ENCODE results near the gene SERGEF.

DNA sequence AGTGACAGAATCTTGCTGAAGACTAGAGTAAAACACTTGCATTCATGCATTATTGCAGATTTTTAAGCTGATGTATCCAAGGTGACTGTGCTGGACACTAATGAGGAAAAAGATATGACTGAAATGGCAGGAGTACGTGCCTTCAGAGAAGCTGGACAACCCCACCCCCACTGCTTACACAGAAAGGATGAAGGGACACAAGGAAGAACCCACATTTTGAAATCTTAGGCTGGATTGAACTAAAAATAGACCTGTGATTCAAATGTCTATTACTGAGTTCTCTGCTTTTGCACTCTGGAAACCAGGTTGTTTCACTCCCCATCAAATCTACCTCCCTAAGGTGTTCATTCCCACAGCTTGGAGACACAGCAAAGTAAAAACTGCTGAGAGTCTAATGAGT is 161.2 kb downstream of the SERGEF start:
- TF ChIP-seq EZH2 (IDR thresholded peaks at IDR 0.05; ENCODE audit: borderline replicate concordance, low read length): no peak
- TF ChIP-seq, protein P1, sequence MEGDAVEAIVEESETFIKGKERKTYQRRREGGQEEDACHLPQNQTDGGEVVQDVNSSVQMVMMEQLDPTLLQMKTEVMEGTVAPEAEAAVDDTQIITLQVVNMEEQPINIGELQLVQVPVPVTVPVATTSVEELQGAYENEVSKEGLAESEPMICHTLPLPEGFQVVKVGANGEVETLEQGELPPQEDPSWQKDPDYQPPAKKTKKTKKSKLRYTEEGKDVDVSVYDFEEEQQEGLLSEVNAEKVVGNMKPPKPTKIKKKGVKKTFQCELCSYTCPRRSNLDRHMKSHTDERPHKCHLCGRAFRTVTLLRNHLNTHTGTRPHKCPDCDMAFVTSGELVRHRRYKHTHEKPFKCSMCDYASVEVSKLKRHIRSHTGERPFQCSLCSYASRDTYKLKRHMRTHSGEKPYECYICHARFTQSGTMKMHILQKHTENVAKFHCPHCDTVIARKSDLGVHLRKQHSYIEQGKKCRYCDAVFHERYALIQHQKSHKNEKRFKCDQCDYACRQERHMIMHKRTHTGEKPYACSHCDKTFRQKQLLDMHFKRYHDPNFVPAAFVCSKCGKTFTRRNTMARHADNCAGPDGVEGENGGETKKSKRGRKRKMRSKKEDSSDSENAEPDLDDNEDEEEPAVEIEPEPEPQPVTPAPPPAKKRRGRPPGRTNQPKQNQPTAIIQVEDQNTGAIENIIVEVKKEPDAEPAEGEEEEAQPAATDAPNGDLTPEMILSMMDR (conservative IDR thresholded peaks at IDR 0.05 in 1 of 2, IDR thresholded peaks at IDR 0.05 in 1 of 2; ENCODE audit: extremely low read depth in 1 of 2, insufficient read depth in 1 of 2, low read depth in 1 of 2, low read length in 2 of 2): no peak

Data from mammary epithelial cell (primary cell).